ENCODE measurements around the gene ATXN7L1.
A peak's percentile ranks its signal among the peaks of the same experiment; 100 is the strongest.

Gene ATXN7L1

GRCh38 chr7:105649727-105650381, 226.5 kb downstream of the ATXN7L1 start:
- DNase-seq, result no peak
- in situ Hi-C loops (cut with MboI; ENCODE audit: low pct_unique_long_range_greater_than_20kb, low sequenced_read_pairs), result loop anchor here (25.0 kb wide), 1 partner anchor 387 kb away; no protein-coding TSS in a partner anchor

- in situ Hi-C loops (cut with MboI; ENCODE audit: low pct_unique_long_range_greater_than_20kb, low sequenced_read_pairs), result no loop called here
- peak; percentile 28 for DNase-seq
Observed at GRCh38 chr7:105648561-105649401, 227.6 kb downstream of the ATXN7L1 start.

- in situ Hi-C loops (cut with MboI; ENCODE audit: low pct_unique_long_range_greater_than_20kb, low sequenced_read_pairs), result no loop called here
Observed at GRCh38 chr7:105647591-105647990, 228.8 kb downstream of the ATXN7L1 start.

GRCh38 chr7:105644937-105645336, 231.5 kb downstream of the ATXN7L1 start:
- in situ Hi-C loops (cut with MboI; ENCODE audit: low pct_unique_long_range_greater_than_20kb, low sequenced_read_pairs), result no loop called here

More at GRCh38 chr7:105647591-105647990, 228.8 kb downstream of the ATXN7L1 start:
- no peak for DNase-seq

GRCh38 chr7:105643851-105644250, 232.5 kb downstream of the ATXN7L1 start:
- no peak for DNase-seq
- in situ Hi-C loops (cut with MboI; ENCODE audit: low pct_unique_long_range_greater_than_20kb, low sequenced_read_pairs), result no loop called here

More at GRCh38 chr7:105644937-105645336, 231.5 kb downstream of the ATXN7L1 start:
- DNase-seq, result no peak

- DNase-seq, result no peak
Observed at GRCh38 chr7:105643384-105643783, 233.0 kb downstream of the ATXN7L1 start.

GRCh38 chr7:105642264-105642663, 234.1 kb downstream of the ATXN7L1 start:
- in situ Hi-C loops (cut with MboI; ENCODE audit: low pct_unique_long_range_greater_than_20kb, low sequenced_read_pairs), result no loop called here
- DNase-seq, result no peak

More at GRCh38 chr7:105643384-105643783, 233.0 kb downstream of the ATXN7L1 start:
- in situ Hi-C loops (cut with MboI; ENCODE audit: low pct_unique_long_range_greater_than_20kb, low sequenced_read_pairs), result no loop called here

- in situ Hi-C loops (cut with MboI; ENCODE audit: low pct_unique_long_range_greater_than_20kb, low sequenced_read_pairs), result no loop called here
- no peak for DNase-seq
Observed at GRCh38 chr7:105640956-105641810, 235.2 kb downstream of the ATXN7L1 start.

GRCh38 chr7:105639667-105640493, 236.5 kb downstream of the ATXN7L1 start:
- DNase-seq, result no peak

GRCh38 chr7:105638902-105639495, 237.4 kb downstream of the ATXN7L1 start:
- in situ Hi-C loops (cut with MboI; ENCODE audit: low pct_unique_long_range_greater_than_20kb, low sequenced_read_pairs), result no loop called here

More at GRCh38 chr7:105639667-105640493, 236.5 kb downstream of the ATXN7L1 start:
- in situ Hi-C loops (cut with MboI; ENCODE audit: low pct_unique_long_range_greater_than_20kb, low sequenced_read_pairs), result no loop called here

GRCh38 chr7:105638334-105638733, 238.1 kb downstream of the ATXN7L1 start:
- no peak for DNase-seq
- in situ Hi-C loops (cut with MboI; ENCODE audit: low pct_unique_long_range_greater_than_20kb, low sequenced_read_pairs), result no loop called here

More at GRCh38 chr7:105638902-105639495, 237.4 kb downstream of the ATXN7L1 start:
- DNase-seq, result no peak

GRCh38 chr7:105637755-105638154, 238.6 kb downstream of the ATXN7L1 start:
- in situ Hi-C loops (cut with MboI; ENCODE audit: low pct_unique_long_range_greater_than_20kb, low sequenced_read_pairs), result no loop called here
- no peak for DNase-seq

- DNase-seq, result no peak
- in situ Hi-C loops (cut with MboI; ENCODE audit: low pct_unique_long_range_greater_than_20kb, low sequenced_read_pairs), result no loop called here
Observed at GRCh38 chr7:105636982-105637381, 239.4 kb downstream of the ATXN7L1 start.

- in situ Hi-C loops (cut with MboI; ENCODE audit: low pct_unique_long_range_greater_than_20kb, low sequenced_read_pairs), result no loop called here
- DNase-seq, result no peak
Observed at GRCh38 chr7:105635197-105635596, 241.2 kb downstream of the ATXN7L1 start.

- no peak for DNase-seq
- in situ Hi-C loops (cut with MboI; ENCODE audit: low pct_unique_long_range_greater_than_20kb, low sequenced_read_pairs), result no loop called here
Observed at GRCh38 chr7:105625986-105626385, 250.4 kb downstream of the ATXN7L1 start.

GRCh38 chr7:105623906-105624305, 252.5 kb downstream of the ATXN7L1 start:
- DNase-seq, result no peak
- in situ Hi-C loops (cut with MboI; ENCODE audit: low pct_unique_long_range_greater_than_20kb, low sequenced_read_pairs), result no loop called here

- no peak for DNase-seq
- in situ Hi-C loops (cut with MboI; ENCODE audit: low pct_unique_long_range_greater_than_20kb, low sequenced_read_pairs), result no loop called here
Observed at GRCh38 chr7:105623378-105623777, 253.0 kb downstream of the ATXN7L1 start.

GRCh38 chr7:105622106-105622731, 254.2 kb downstream of the ATXN7L1 start:
- DNase-seq, result no peak
- in situ Hi-C loops (cut with MboI; ENCODE audit: low pct_unique_long_range_greater_than_20kb, low sequenced_read_pairs), result no loop called here
